Measurements from ENCODE around the gene NUP210.

DNA sequence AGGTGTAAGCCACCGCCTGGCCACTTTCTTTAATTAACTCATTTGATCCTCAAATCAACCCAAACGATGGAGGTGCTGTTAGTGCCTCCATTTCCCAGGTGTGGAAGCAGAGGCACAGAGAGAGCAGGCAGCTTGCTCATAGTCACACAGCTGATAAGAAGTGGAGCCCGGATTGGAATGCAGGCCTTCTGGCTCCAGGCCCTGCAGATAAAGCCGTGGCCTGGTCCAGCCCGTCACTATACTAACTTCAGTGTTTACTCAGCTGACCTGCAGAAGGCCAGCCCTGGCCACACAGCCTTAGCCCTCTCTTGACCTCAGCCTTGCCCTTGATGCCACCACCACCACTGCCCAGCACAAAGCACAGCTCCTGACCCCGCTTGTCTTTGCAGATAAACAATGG lies 116.7 kb downstream of the NUP210 start:
- TF ChIP-seq, protein P1, sequence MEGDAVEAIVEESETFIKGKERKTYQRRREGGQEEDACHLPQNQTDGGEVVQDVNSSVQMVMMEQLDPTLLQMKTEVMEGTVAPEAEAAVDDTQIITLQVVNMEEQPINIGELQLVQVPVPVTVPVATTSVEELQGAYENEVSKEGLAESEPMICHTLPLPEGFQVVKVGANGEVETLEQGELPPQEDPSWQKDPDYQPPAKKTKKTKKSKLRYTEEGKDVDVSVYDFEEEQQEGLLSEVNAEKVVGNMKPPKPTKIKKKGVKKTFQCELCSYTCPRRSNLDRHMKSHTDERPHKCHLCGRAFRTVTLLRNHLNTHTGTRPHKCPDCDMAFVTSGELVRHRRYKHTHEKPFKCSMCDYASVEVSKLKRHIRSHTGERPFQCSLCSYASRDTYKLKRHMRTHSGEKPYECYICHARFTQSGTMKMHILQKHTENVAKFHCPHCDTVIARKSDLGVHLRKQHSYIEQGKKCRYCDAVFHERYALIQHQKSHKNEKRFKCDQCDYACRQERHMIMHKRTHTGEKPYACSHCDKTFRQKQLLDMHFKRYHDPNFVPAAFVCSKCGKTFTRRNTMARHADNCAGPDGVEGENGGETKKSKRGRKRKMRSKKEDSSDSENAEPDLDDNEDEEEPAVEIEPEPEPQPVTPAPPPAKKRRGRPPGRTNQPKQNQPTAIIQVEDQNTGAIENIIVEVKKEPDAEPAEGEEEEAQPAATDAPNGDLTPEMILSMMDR (conservative IDR thresholded peaks at IDR 0.05; ENCODE audit: low read depth, low read length) = no peak
- no peak for TF ChIP-seq EZH2 (IDR thresholded peaks at IDR 0.05; ENCODE audit: borderline replicate concordance, low read depth, low read length, poor library complexity, severe bottlenecking)

All from A673 (cell line).